Left forelimb (tissue), 1 donor: ENCODE measurements around the gene GDAP1L1.

ENCODE experiments used
- DNase-seq: peaks from one replicate; pipeline ENCODE4 v3.0.0-alpha.2; 2018; ENCODE audit warnings: low spot score

The GDAP1L1 gene

GRCh38 chr20:44247131-44247571 is at the start of gene GDAP1L1:
TSS of gene GDAP1L1 (plus strand) at chr20:44247308. CDS start at chr20:44247335, 27 bp downstream.
- no peak for DNase-seq

GRCh38 chr20:44198872-44199271 is 48.2 kb upstream of the GDAP1L1 start:
- DNase-seq: no peak

- no peak for DNase-seq
These were observed 47.2 kb upstream of the GDAP1L1 start for GRCh38 chr20:44199877-44200276.

- DNase-seq: no peak
These were observed 46.7 kb upstream of the GDAP1L1 start for GRCh38 chr20:44200371-44200770.

- DNase-seq: no peak
These were observed 46.1 kb upstream of the GDAP1L1 start for GRCh38 chr20:44200983-44201382.

GRCh38 chr20:44203161-44203560 is 43.9 kb upstream of the GDAP1L1 start:
- DNase-seq: no peak

- no peak for DNase-seq
These were observed 42.8 kb upstream of the GDAP1L1 start for GRCh38 chr20:44204156-44204831.

GRCh38 chr20:44204832-44205215 is 42.3 kb upstream of the GDAP1L1 start:
- DNase-seq: no peak

- DNase-seq: no peak
These were observed 41.0 kb upstream of the GDAP1L1 start for GRCh38 chr20:44206132-44206531.

GRCh38 chr20:44207126-44207723 is 39.9 kb upstream of the GDAP1L1 start:
- DNase-seq: no peak

- DNase-seq: no peak
These were observed 38.9 kb upstream of the GDAP1L1 start for GRCh38 chr20:44208165-44208564.

GRCh38 chr20:44208770-44209169 is 38.3 kb upstream of the GDAP1L1 start:
- DNase-seq: no peak

GRCh38 chr20:44209686-44210405 is 37.3 kb upstream of the GDAP1L1 start:
- no peak for DNase-seq

- DNase-seq: peak; percentile 99
These were observed 36.5 kb upstream of the GDAP1L1 start, which contains the start of gene OSER1 for GRCh38 chr20:44210406-44211176. TSS of gene OSER1 (minus strand) at chr20:44210771. CDS start at chr20:44206957, 3,814 bp downstream.

- DNase-seq: no peak
These were observed 35.7 kb upstream of the GDAP1L1 start for GRCh38 chr20:44211177-44212039.

- DNase-seq: no peak
These were observed 34.3 kb upstream of the GDAP1L1 start for GRCh38 chr20:44212792-44213191.

- DNase-seq: no peak
These were observed 32.0 kb upstream of the GDAP1L1 start for GRCh38 chr20:44215125-44215524.

GRCh38 chr20:44217342-44218092 is 29.6 kb upstream of the GDAP1L1 start:
- DNase-seq: no peak

- DNase-seq: no peak
These were observed 28.7 kb upstream of the GDAP1L1 start for GRCh38 chr20:44218446-44218845.

- no peak for DNase-seq
These were observed 27.9 kb upstream of the GDAP1L1 start for GRCh38 chr20:44219170-44219730.
